Gastroesophageal sphincter (tissue), 4 donors: ENCODE results near the gene ARID1B. TPM values are rescaled to one million over a fixed set of nuclear protein-coding genes. Genes with fewer than 3 reads are reported as not detected.

Experiments
- ATAC-seq: fragments of 150-250 bp; one replicate; pipeline ENCODE4 v1.9.1; 2016; ENCODE audit warnings: mild to moderate bottlenecking, moderate library complexity
- H3K27ac ChIP-seq, 4 donors: fragments of 200-600 bp; sonication (generic) in 3 of 4; 1 replicate in 3 of 4; 2 replicates in 1 of 4; pipeline ENCODE4 v1.5.1; 2016 to 2019
- H3K27me3 ChIP-seq: fragments of 200-600 bp; sonication (generic); one replicate; pipeline ENCODE4 v1.5.1; 2019
- H3K36me3 ChIP-seq, 2 donors: fragments of 200-600 bp; sonication (generic); one replicate each; pipeline ENCODE4 v1.5.1; 2019; ENCODE audit warnings: control low read depth in 1 of 2
- H3K4me1 ChIP-seq, 3 donors: fragments of 200-600 bp; sonication (generic); 1 replicate in 2 of 3; 2 replicates in 1 of 3; pipeline ENCODE4 v1.5.1; 2016 to 2019; ENCODE audit warnings: control low read depth in 2 of 3
- H3K4me3 ChIP-seq, 2 donors: fragments of 200-600 bp; sonication (generic); one replicate each; pipeline ENCODE4 v1.5.1; 2019; ENCODE audit warnings: mild to moderate bottlenecking in 1 of 2, moderate library complexity in 1 of 2
- H3K9me3 ChIP-seq, 3 donors: fragments of 200-600 bp; sonication (generic); one replicate each; pipeline ENCODE4 v1.5.1; 2017 to 2019; ENCODE audit warnings: control low read depth in 2 of 3
- EP300 ChIP-seq: sonication (generic); formaldehyde crosslinking; IDR thresholded peaks from one replicate; pipeline ENCODE4 v1.6.1; 2017; ENCODE audit warnings: antibody characterized with exemption, mild to moderate bottlenecking
- POLR2A ChIP-seq, 2 donors: fragments of 450-650 bp; IDR thresholded peaks; one replicate each; pipeline ENCODE4 v1.6.1; 2017; ENCODE audit warnings: antibody characterized with exemption in 2 of 2, mild to moderate bottlenecking in 2 of 2, moderate library complexity in 1 of 2
- POLR2AphosphoS5 ChIP-seq: sonication (generic); formaldehyde crosslinking; IDR thresholded peaks from one replicate; pipeline ENCODE4 v1.6.1; 2017; ENCODE audit warnings: antibody characterized with exemption
- WGBS, 2 donors: methylation state at CpG; one replicate each; pipeline ENCODE4 v1.1.5; 2018; ENCODE audit warnings: low coverage in 1 of 2; 5-methylcytosine and 5-hydroxymethylcytosine counted together
- total RNA-seq, 4 donors: library from RNA; depleted of rRNA; stranded (reverse); fragments of >200 nt; gene quantifications; one replicate each; pipeline ENCODE4 v1.1.0, GENCODE V29; 2016
- TF ChIP-seq, protein P1 (sequence below), 4 experiments: fragments of 200-600 bp in 2 of 4; fragments of 450-650 bp in 2 of 4; sonication (generic) in 1 of 4; IDR thresholded peaks; one replicate each; pipeline ENCODE4 v1.5.1; 2017 to 2019; ENCODE audit warnings: antibody characterized with exemption in 4 of 4, mild to moderate bottlenecking in 2 of 4, moderate library complexity in 2 of 4

ARID1B gene
- total RNA-seq, 4 donors from 2014 or later, result 40.0 to 106 (median 79.7) TPM

DNA sequence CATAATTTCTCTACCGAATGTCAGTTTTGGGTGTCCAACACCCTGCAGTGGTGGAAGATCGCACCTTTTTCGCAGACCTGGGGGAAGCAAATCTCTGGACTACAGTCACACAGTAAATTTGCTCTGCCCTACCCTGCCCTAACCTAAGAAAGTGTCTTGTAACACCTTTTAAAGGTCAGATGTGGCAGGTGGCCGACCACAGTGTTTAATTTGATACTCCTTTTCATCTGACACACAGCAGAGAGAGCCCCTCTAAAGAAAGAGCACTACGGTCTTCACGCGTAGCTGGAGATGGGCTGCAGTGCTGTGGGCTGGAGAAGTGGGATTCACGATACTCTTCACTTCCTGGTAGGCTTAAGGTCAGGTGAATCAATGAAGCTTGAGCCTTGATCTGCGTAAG lies 436.2 kb downstream of the ARID1B start:
- no peak for ATAC-seq
- TF ChIP-seq EP300, result no peak
- no peak for TF ChIP-seq POLR2A (IDR thresholded peaks at IDR 0.05)
- TF ChIP-seq POLR2AphosphoS5, result no peak
- TF ChIP-seq, protein P1, sequence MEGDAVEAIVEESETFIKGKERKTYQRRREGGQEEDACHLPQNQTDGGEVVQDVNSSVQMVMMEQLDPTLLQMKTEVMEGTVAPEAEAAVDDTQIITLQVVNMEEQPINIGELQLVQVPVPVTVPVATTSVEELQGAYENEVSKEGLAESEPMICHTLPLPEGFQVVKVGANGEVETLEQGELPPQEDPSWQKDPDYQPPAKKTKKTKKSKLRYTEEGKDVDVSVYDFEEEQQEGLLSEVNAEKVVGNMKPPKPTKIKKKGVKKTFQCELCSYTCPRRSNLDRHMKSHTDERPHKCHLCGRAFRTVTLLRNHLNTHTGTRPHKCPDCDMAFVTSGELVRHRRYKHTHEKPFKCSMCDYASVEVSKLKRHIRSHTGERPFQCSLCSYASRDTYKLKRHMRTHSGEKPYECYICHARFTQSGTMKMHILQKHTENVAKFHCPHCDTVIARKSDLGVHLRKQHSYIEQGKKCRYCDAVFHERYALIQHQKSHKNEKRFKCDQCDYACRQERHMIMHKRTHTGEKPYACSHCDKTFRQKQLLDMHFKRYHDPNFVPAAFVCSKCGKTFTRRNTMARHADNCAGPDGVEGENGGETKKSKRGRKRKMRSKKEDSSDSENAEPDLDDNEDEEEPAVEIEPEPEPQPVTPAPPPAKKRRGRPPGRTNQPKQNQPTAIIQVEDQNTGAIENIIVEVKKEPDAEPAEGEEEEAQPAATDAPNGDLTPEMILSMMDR (IDR thresholded peaks at IDR 0.05), result no peak
- H3K9me3 ChIP-seq, result no peaks in the 10 kb centered on the region
- H3K36me3 ChIP-seq, result peaks cover 0 to 6% of the 10 kb centered on the region in 2 donors
- no peak overlapping the region for H3K27ac ChIP-seq
- H3K27me3 ChIP-seq, result no peaks in the 10 kb centered on the region
- H3K4me1 ChIP-seq, result no peaks in the 10 kb centered on the region
- WGBS, 2 donors, result 91 to 94% methylated on average over 5 to 6 of the region's 9 CpGs
- H3K4me3 ChIP-seq, result no peak overlapping the region

DNA sequence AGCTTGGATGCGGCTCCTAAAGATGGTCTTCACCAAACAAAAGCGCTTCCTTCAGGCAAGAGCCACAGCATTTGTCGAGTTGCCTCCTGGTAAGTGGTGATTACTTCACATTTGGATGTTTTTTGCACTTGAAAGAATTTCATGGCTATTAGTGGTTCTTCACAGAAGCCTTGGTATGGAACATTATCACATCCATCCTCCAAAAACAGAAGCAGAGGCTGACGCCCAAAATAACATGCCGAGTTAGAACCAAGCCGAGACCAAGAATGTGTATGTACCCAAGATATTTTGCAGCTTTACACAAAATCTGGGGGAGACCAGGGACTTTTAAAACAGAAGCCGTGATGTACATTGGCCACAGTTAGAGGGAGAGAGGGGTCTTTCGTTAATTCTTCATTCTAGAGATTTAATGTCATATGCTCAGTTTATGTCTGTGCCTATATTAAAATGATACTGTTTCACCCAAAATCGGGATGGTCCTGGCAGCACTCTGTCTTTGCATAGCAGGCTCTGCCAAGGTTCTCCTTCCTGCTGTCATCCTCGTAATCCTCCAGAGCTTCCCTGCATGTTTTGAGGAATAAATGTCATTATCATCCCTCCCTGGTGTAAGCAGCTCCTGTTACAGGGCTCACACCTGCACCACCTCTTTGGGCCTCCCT lies 436.9 kb downstream of the ARID1B start:
- Histone ChIP-seq H3K27ac (no peak overlapping the region), H3K4me3 (no peak overlapping the region), H3K27me3 (no peaks in the 10 kb centered on the region), H3K9me3 (no peaks in the 10 kb centered on the region), H3K36me3 (peaks cover 0 to 5% of the 10 kb centered on the region in 2 donors), H3K4me1 (no peaks in the 10 kb centered on the region)
- TF ChIP-seq EP300, result no peak
- TF ChIP-seq POLR2AphosphoS5, result no peak
- TF ChIP-seq, protein P1 (IDR thresholded peaks at IDR 0.05), result no peak
- TF ChIP-seq POLR2A (IDR thresholded peaks at IDR 0.05), result no peak
- ATAC-seq, result no peak
- WGBS, 2 donors, result 84 to 89% methylated on average over 8 to 10 of the region's 10 CpGs

DNA sequence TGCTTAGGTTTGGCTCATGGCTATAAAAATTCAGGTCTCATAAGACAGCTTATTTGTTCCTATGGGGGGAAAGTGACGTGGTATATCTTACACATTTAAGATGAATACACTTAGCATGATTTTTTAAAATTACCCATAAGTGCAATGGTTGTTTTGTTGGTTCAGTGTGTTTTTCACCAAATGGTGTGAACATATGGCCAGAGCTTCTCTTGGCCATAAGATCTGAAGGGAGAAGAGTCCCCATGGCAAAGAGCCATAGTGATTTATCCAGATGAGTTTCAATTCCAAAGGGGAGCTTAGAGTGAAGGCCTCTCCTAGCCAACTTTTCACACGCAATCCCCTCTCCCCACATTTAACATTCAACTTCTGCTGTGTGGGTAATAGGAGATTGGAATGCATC lies 438.5 kb downstream of the ARID1B start:
- TF ChIP-seq, protein P1 (IDR thresholded peaks at IDR 0.05), result no peak
- no peak for TF ChIP-seq EP300
- TF ChIP-seq POLR2A (IDR thresholded peaks at IDR 0.05), result no peak
- no peak for TF ChIP-seq POLR2AphosphoS5
- Histone ChIP-seq H3K27me3 (no peaks in the 10 kb centered on the region), H3K27ac (no peak overlapping the region), H3K9me3 (no peaks in the 10 kb centered on the region), H3K36me3 (no peaks in the 10 kb centered on the region), H3K4me3 (no peak overlapping the region), H3K4me1 (peaks cover 0 to 3% (median 0%) of the 10 kb centered on the region in 3 donors)
- 83 to 88% methylated on average over 1 to 2 of the region's 2 CpGs for WGBS, 2 donors
- no peak for ATAC-seq

DNA sequence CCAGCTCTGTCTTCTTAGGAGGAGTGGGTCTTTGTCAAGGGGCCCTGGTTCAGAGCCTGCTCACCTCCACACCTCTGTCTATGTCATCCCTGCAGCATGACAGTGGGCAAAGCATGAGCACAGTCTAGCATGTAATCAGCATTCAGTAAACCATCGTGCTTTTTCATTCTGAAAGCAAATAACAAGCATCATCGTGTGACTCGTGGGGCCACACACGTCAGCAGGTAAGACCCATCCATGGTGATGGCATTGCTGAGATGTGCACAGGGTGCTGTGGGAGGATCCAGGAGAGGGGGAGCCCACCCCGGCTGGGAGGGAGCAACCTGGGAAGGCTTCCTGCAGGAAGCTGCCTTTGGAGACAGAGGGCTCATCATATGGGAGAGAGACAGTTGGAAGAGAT lies 439.4 kb downstream of the ARID1B start:
- 100% methylated on average over 1 of the region's 5 CpGs; no CpG with 5 or more reads in 1 of the 2 donors for WGBS, 2 donors
- H3K4me3 ChIP-seq, result no peak overlapping the region
- peaks cover 0 to 11% (median 0%) of the 10 kb centered on the region in 3 donors for H3K4me1 ChIP-seq
- no peaks in the 10 kb centered on the region for H3K27me3 ChIP-seq
- H3K36me3 ChIP-seq, result no peaks in the 10 kb centered on the region
- H3K27ac ChIP-seq, result no peak overlapping the region
- ATAC-seq, result no peak
- no peaks in the 10 kb centered on the region for H3K9me3 ChIP-seq
- TF ChIP-seq, protein P1 (IDR thresholded peaks at IDR 0.05), result no peak
- TF ChIP-seq POLR2AphosphoS5, result no peak
- TF ChIP-seq POLR2A (IDR thresholded peaks at IDR 0.05), result no peak
- no peak for TF ChIP-seq EP300

DNA sequence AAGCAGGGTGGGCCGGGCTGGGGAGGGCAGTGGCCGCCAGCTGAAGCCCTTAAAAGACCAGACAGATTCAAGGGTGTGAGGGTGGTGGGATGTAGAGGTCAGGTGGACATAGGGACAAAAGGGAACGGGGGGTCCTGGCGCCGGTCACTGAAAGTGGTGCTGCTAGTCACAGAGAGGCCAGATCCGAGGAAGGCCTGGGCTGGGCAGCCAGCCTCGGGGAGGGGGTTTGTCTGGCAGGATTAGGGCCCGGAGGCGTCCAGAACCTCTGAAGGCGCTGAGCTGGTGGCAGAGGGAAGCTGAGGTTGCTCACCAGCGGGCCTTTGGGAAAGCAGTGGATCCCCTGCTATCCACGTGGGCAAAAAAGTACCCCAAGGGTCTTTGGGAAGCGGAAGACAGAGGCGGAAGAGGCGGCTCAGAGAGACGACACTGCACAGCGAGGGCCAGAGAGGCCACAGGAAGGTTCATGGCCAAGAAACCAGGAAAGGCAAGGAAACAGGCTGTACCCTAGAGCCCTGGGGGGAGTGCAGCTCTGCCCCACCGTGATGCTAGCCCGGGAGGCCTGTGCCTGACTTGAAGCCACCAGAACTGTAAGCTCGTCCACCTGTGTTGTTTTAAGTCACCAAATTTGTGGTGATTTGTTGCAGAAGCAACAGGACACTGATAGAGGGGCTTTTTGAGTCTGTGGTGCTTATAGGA lies 440.2 kb downstream of the ARID1B start:
- no peaks in the 10 kb centered on the region for H3K36me3 ChIP-seq
- no peak overlapping the region for H3K27ac ChIP-seq
- WGBS, 2 donors, result 60 to 86% methylated on average over 2 to 10 of the region's 20 CpGs
- H3K27me3 ChIP-seq, result no peaks in the 10 kb centered on the region
- no peak for TF ChIP-seq EP300
- TF ChIP-seq, protein P1 (IDR thresholded peaks at IDR 0.05), result no peak
- no peak for TF ChIP-seq POLR2A (IDR thresholded peaks at IDR 0.05)
- no peak for TF ChIP-seq POLR2AphosphoS5
- no peak for ATAC-seq
- no peaks in the 10 kb centered on the region for H3K9me3 ChIP-seq
- H3K4me3 ChIP-seq, result no peak overlapping the region
- peaks cover 0 to 13% (median 0%) of the 10 kb centered on the region in 3 donors for H3K4me1 ChIP-seq
